AG04449 (cell line): ENCODE data around the gene JAK1.

Source experiments
- CTCF ChIA-PET: fragments of 350-600 bp; formaldehyde crosslinking; extraction: SDS; loops from one replicate; lab custom pipeline; 2021; ENCODE audit warnings: antibody characterized with exemption; lab: Yijun Ruan, JAX
- POLR2A ChIA-PET: fragments of 400-600, 350-600 bp; formaldehyde crosslinking; extraction: SDS; loops from one replicate; lab custom pipeline; 2020; ENCODE audit warnings: antibody characterized with exemption, inconsistent platforms; lab: Yijun Ruan, JAX
- DNase-seq: peaks from one replicate; pipeline ENCODE4 v3.0.0-alpha.2; 2010; ENCODE audit warnings: low read depth, low spot score
- H3K4me3 ChIP-seq: 2 replicates; pipeline ENCODE4 v1.5.1; 2011; ENCODE audit warnings: low read depth, mild to moderate bottlenecking, control low read depth, low read length
- CTCF ChIP-seq: IDR thresholded peaks from one replicate; pipeline ENCODE4 v1.5.1; 2011; ENCODE audit warnings: mild to moderate bottlenecking, moderate library complexity, low read length, control low read depth, inconsistent platforms; ENCODE audit not compliant: insufficient read depth; ENCODE audit errors: missing control alignments

Gene JAK1

GRCh38 chr1:64844609-64845008 is 121.7 kb downstream of the JAK1 start:
- no peak for TF ChIP-seq CTCF
- H3K4me3 ChIP-seq: no peak overlapping the region
- no peak for DNase-seq
- ChIA-PET CTCF (no interaction called here), POLR2A (no interaction called here)

- ChIA-PET CTCF (no interaction called here), POLR2A (no interaction called here)
- TF ChIP-seq CTCF: no peak
Measured at GRCh38 chr1:64844175-64844574, 122.2 kb downstream of the JAK1 start.

GRCh38 chr1:64843675-64844074 is 122.7 kb downstream of the JAK1 start:
- ChIA-PET CTCF (no interaction called here), POLR2A (no interaction called here)
- no peak for TF ChIP-seq CTCF
- no peak overlapping the region for H3K4me3 ChIP-seq
- DNase-seq: no peak

More at GRCh38 chr1:64844175-64844574, 122.2 kb downstream of the JAK1 start:
- no peak for DNase-seq
- no peak overlapping the region for H3K4me3 ChIP-seq

GRCh38 chr1:64842224-64842623 is 124.1 kb downstream of the JAK1 start:
- DNase-seq: no peak
- no peak for TF ChIP-seq CTCF
- ChIA-PET CTCF (interaction anchor here (1.8 kb wide), 1 partner anchor 17 kb away, joined by 7 read pairs; no protein-coding TSS in a partner anchor), POLR2A (no interaction called here)
- H3K4me3 ChIP-seq: no peak overlapping the region

GRCh38 chr1:64841330-64842065 is 124.9 kb downstream of the JAK1 start:
- POLR2A ChIA-PET: no interaction called here
- no peak for TF ChIP-seq CTCF
- H3K4me3 ChIP-seq: no peak overlapping the region
- DNase-seq: no peak
- CTCF ChIA-PET: interaction anchor here (1.2 to 1.8 kb wide), 2 partner anchors 16 to 158 kb away, joined by 4 to 7 read pairs; no protein-coding TSS in a partner anchor

GRCh38 chr1:64839732-64840405 is 126.5 kb downstream of the JAK1 start:
- ChIA-PET POLR2A (no interaction called here), CTCF (no interaction called here)
- TF ChIP-seq CTCF: no peak
- DNase-seq: no peak
- no peak overlapping the region for H3K4me3 ChIP-seq
